Keratinocyte (primary cell): ENCODE results near the gene PTGDR2. TPM values are rescaled to one million over a fixed set of nuclear protein-coding genes. Genes with fewer than 3 reads are reported as not detected.

Experiments used
- DNase-seq: peaks from one replicate; pipeline ENCODE4 v3.0.0-alpha.2; 2011; ENCODE audit warnings: low read depth, missing footprints, low spot score
- FAIRE-seq: peaks from 2 replicates; lab custom pipeline; 2011; peaks lifted over from hg19 to GRCh38; lab: Jason Lieb, UNC
- H2AFZ ChIP-seq: 2 replicates; pipeline ENCODE4 v1.6.0; 2012; ENCODE audit warnings: low read length, control low read depth, inconsistent platforms; ENCODE audit not compliant: control insufficient read depth
- H3K27ac ChIP-seq: 2 replicates; pipeline ENCODE4 v1.5.1; 2011; ENCODE audit warnings: low read length; ENCODE audit not compliant: control insufficient read depth, insufficient read depth
- H3K27me3 ChIP-seq: 3 replicates; pipeline ENCODE4 v1.6.0; 2011; ENCODE audit warnings: low read length; ENCODE audit not compliant: control insufficient read depth, insufficient read depth; ENCODE audit errors: extremely low read depth
- H3K36me3 ChIP-seq, 2 experiments: 2 replicates in 1 of 2; 3 replicates in 1 of 2; pipeline ENCODE4 v1.5.1; 2011; ENCODE audit warnings: low read length in 2 of 2, mild to moderate bottlenecking in 1 of 2; ENCODE audit not compliant: control insufficient read depth in 2 of 2, insufficient read depth in 2 of 2; ENCODE audit errors: extremely low read depth in 1 of 2
- H3K4me1 ChIP-seq: 3 replicates; pipeline ENCODE4 v1.5.1; 2011; ENCODE audit warnings: low read length; ENCODE audit not compliant: control insufficient read depth, insufficient read depth; ENCODE audit errors: extremely low read depth
- H3K4me2 ChIP-seq: 3 replicates; pipeline ENCODE4 v1.6.0; 2011; ENCODE audit warnings: low read depth, low read length; ENCODE audit not compliant: control insufficient read depth, insufficient read depth; ENCODE audit errors: extremely low read depth
- H3K4me3 ChIP-seq, 3 experiments: fragments of 200-600 bp in 1 of 3; sonication (generic) in 1 of 3; 2 replicates in 2 of 3; 3 replicates in 1 of 3; pipeline ENCODE4 v1.5.1; 2011 to 2016; ENCODE audit warnings: low read length in 3 of 3, mild to moderate bottlenecking in 3 of 3, control low read depth in 2 of 3, inconsistent platforms in 1 of 3, low read depth in 1 of 3, mixed read lengths in 1 of 3, mixed run types in 1 of 3, moderate library complexity in 1 of 3; ENCODE audit not compliant: control insufficient read depth in 2 of 3, insufficient read depth in 2 of 3; ENCODE audit errors: extremely low read depth in 1 of 3
- H3K79me2 ChIP-seq: 2 replicates; pipeline ENCODE4 v1.6.0; 2012; ENCODE audit warnings: low read length; ENCODE audit not compliant: control insufficient read depth, insufficient read depth
- H3K9ac ChIP-seq: 3 replicates; pipeline ENCODE4 v1.6.0; 2011; ENCODE audit warnings: low read length; ENCODE audit not compliant: control insufficient read depth, insufficient read depth; ENCODE audit errors: extremely low read depth
- H3K9me1 ChIP-seq: 3 replicates; pipeline ENCODE4 v1.6.0; 2011; ENCODE audit warnings: low read length; ENCODE audit not compliant: control insufficient read depth, insufficient read depth; ENCODE audit errors: extremely low read depth
- H3K9me3 ChIP-seq: 2 replicates; pipeline ENCODE4 v1.5.1; 2012; ENCODE audit warnings: low read depth, low read length; ENCODE audit not compliant: control insufficient read depth
- H4K20me1 ChIP-seq: 3 replicates; pipeline ENCODE4 v1.6.0; 2011; ENCODE audit warnings: low read length; ENCODE audit not compliant: control insufficient read depth, insufficient read depth; ENCODE audit errors: extremely low read depth
- EZH2 ChIP-seq: IDR thresholded peaks from one replicate; pipeline ENCODE4 v1.6.1; 2012; ENCODE audit warnings: inconsistent platforms, mild to moderate bottlenecking, low read length, moderate library complexity
- dilution Hi-C: fragments of 300-500 bp; cut with MboI; formaldehyde crosslinking; loops from one replicate; pipeline ENCODE4 v1.7.0; 2020; ENCODE audit warnings: low sequenced_read_pairs; ENCODE audit not compliant: extremely low pct_ligation_motif_present
- polyA plus RNA-seq, 5 experiments: library from polyadenylated mRNA; depleted of rRNA in 3 of 5; stranded (reverse) in 3 of 5; stranded (forward) in 1 of 5; unstranded in 1 of 5; fragments of >200 nt; gene quantifications; 1 replicate in 1 of 5; 2 replicates in 3 of 5; 3 replicates in 1 of 5; pipeline versions ENCODE4 v1.2.1 to v1.2.3, GENCODE V29; 2011 to 2012; ENCODE audit warnings: missing spikeins in 2 of 5, low read depth in 1 of 5, low replicate concordance in 1 of 5
- TF ChIP-seq, protein P1 (sequence below), 3 experiments: IDR thresholded peaks in 1 of 3; conservative IDR thresholded peaks in 1 of 3; optimal IDR thresholded peaks in 1 of 3; 2 replicates in 2 of 3; 3 replicates in 1 of 3; pipeline versions ENCODE3 to v1.5.1; 2011; ENCODE audit warnings: low read length in 3 of 3, mild to moderate bottlenecking in 3 of 3, moderate library complexity in 2 of 3, control low read depth in 1 of 3, inconsistent platforms in 1 of 3; ENCODE audit not compliant: insufficient read depth in 2 of 3; ENCODE audit errors: extremely low read depth in 1 of 3

PTGDR2 gene
- polyA plus RNA-seq, 1 donor (not counting 4 experiments of a cell fraction or from before 2014, with no cell fraction given): not detected

DNA sequence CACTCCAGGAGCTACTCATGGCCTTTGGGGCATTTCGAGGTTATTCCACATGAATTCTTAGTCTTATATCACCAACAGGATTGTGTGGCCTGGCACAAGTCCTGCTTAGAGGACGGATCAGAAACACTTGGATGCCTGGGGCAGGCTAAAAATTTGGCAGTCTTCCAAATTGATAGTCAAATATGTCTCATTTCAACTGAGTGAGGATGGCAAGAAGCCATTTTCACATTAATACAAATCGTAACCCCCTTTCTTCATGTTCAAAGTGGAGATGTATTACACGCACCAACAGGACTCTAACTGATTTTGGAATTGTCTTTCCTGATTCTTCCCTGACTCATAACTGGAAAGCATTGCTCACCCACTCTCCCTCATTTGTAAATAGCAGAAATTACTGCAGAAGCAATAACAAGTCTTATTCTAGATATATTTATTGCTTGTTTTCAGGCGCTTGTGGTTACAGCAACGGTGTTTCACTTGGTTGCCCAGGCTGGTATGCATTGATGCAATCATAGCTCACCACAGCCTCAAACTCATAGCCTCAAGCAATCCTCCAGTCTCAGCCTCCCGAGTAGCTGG is 24.2 kb downstream of the PTGDR2 start:
- FAIRE-seq (no peak), DNase-seq (peak; percentile 81)
- TF ChIP-seq EZH2: no peak
- TF ChIP-seq, protein P1, sequence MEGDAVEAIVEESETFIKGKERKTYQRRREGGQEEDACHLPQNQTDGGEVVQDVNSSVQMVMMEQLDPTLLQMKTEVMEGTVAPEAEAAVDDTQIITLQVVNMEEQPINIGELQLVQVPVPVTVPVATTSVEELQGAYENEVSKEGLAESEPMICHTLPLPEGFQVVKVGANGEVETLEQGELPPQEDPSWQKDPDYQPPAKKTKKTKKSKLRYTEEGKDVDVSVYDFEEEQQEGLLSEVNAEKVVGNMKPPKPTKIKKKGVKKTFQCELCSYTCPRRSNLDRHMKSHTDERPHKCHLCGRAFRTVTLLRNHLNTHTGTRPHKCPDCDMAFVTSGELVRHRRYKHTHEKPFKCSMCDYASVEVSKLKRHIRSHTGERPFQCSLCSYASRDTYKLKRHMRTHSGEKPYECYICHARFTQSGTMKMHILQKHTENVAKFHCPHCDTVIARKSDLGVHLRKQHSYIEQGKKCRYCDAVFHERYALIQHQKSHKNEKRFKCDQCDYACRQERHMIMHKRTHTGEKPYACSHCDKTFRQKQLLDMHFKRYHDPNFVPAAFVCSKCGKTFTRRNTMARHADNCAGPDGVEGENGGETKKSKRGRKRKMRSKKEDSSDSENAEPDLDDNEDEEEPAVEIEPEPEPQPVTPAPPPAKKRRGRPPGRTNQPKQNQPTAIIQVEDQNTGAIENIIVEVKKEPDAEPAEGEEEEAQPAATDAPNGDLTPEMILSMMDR (optimal IDR thresholded peaks at IDR 0.05 in 1 of 3, IDR thresholded peaks at IDR 0.05 in 1 of 3, conservative IDR thresholded peaks at IDR 0.05 in 1 of 3; ENCODE audit: extremely low read depth in 1 of 3, insufficient read depth in 2 of 3, low read length in 3 of 3): no peak
- dilution Hi-C loops: no loop called here
- Histone ChIP-seq H3K79me2 (no peaks in the 10 kb centered on the region), H3K4me2 (peak overlapping the region; percentile 80), H3K4me1 (peaks cover 30% of the 10 kb centered on the region), H3K36me3 (no peaks in the 10 kb centered on the region), H3K27me3 (no peaks in the 10 kb centered on the region), H3K9me3 (no peaks in the 10 kb centered on the region), H3K9me1 (no peaks in the 10 kb centered on the region), H3K4me3 (no peak overlapping the region), H2AFZ (no peak overlapping the region), H4K20me1 (no peaks in the 10 kb centered on the region), H3K27ac (peak overlapping the region; percentile 66), H3K9ac (peak overlapping the region; percentile 38)

- FAIRE-seq (peak; percentile 70), DNase-seq (peak; percentile 57)
- Histone ChIP-seq H3K4me1 (peaks cover 30% of the 10 kb centered on the region), H3K4me2 (peak overlapping the region; percentile 80), H3K9ac (peak overlapping the region; percentile 38), H4K20me1 (no peaks in the 10 kb centered on the region), H3K36me3 (no peaks in the 10 kb centered on the region), H3K4me3 (peak overlapping the region; percentile 15 to 63 (median 51)), H3K9me1 (no peaks in the 10 kb centered on the region), H3K9me3 (no peaks in the 10 kb centered on the region), H3K79me2 (no peaks in the 10 kb centered on the region), H3K27ac (peak overlapping the region; percentile 66), H2AFZ (peak overlapping the region; percentile 81), H3K27me3 (no peaks in the 10 kb centered on the region)
- dilution Hi-C loops: no loop called here
- TF ChIP-seq, protein P1 (optimal IDR thresholded peaks at IDR 0.05 in 1 of 3, IDR thresholded peaks at IDR 0.05 in 1 of 3, conservative IDR thresholded peaks at IDR 0.05 in 1 of 3; ENCODE audit: extremely low read depth in 1 of 3, insufficient read depth in 2 of 3, low read length in 3 of 3): peak; percentile 89 to 97 (median 94)
- no peak for TF ChIP-seq EZH2
These were observed 24.6 kb downstream of the PTGDR2 start for GRCh38 chr11:60831143-60831500.
